ENCODE measurements around the gene PDZD2.

Gene PDZD2

DNA sequence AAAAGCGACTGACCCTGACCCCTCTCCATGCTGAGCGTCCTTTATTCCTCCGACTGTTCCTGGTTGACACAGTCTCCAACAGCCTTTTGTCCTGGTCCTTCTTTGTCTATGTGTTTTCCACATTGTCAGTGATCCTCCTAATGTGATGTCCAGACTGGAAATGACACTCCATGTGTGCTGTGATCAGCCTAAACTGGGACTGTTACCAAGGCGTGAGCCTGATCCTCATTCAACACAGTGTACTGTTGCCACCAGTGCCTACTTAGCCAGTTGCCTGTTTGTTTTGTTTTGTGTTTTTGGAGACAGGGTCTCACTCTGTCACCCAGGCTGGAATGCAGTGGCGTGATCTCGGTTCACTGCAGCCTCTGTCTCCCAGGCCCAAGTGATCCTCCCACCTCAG is 343.1 kb downstream of the PDZD2 start:
- no peaks in the 10 kb centered on the region for H3F3A ChIP-seq (ENCODE audit: insufficient read depth, low read length)
- no peak overlapping the region for H3K4me2 ChIP-seq (ENCODE audit: low read depth, low read length)
- H3K9ac ChIP-seq (ENCODE audit: low read length), result no peak overlapping the region
- no peak overlapping the region for H3K27ac ChIP-seq (ENCODE audit: low read length)
- no peaks in the 10 kb centered on the region for H3K36me3 ChIP-seq (replicated peaks; ENCODE audit: insufficient read depth, low read length)
- no peaks in the 10 kb centered on the region for H3K9me2 ChIP-seq (replicated peaks; ENCODE audit: insufficient read depth, low read length)
- no peaks in the 10 kb centered on the region for H3K79me2 ChIP-seq (ENCODE audit: low read length)
- H4K20me1 ChIP-seq (ENCODE audit: insufficient read depth, low read length), result no peaks in the 10 kb centered on the region
- no peaks in the 10 kb centered on the region for H3K27me3 ChIP-seq (replicated peaks; ENCODE audit: insufficient read depth, low read length)
- no peaks in the 10 kb centered on the region for H3K4me1 ChIP-seq (ENCODE audit: low read length)
- TF ChIP-seq EZH2phosphoT487 (IDR thresholded peaks at IDR 0.05; ENCODE audit: low read length) (no peak), EZH2 (optimal IDR thresholded peaks at IDR 0.05; ENCODE audit: low read depth, low read length) (no peak)
- TF ChIP-seq, protein P1, sequence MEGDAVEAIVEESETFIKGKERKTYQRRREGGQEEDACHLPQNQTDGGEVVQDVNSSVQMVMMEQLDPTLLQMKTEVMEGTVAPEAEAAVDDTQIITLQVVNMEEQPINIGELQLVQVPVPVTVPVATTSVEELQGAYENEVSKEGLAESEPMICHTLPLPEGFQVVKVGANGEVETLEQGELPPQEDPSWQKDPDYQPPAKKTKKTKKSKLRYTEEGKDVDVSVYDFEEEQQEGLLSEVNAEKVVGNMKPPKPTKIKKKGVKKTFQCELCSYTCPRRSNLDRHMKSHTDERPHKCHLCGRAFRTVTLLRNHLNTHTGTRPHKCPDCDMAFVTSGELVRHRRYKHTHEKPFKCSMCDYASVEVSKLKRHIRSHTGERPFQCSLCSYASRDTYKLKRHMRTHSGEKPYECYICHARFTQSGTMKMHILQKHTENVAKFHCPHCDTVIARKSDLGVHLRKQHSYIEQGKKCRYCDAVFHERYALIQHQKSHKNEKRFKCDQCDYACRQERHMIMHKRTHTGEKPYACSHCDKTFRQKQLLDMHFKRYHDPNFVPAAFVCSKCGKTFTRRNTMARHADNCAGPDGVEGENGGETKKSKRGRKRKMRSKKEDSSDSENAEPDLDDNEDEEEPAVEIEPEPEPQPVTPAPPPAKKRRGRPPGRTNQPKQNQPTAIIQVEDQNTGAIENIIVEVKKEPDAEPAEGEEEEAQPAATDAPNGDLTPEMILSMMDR (IDR thresholded peaks at IDR 0.05; ENCODE audit: low read length), result no peak
- DNase-seq, result no peak
- H3K9me3 ChIP-seq (replicated peaks; ENCODE audit: insufficient read depth, low read length), result no peaks in the 10 kb centered on the region
- no peak overlapping the region for H2AFZ ChIP-seq (ENCODE audit: low read length)
- H3K4me3 ChIP-seq (ENCODE audit: low read length), result no peak overlapping the region

DNA sequence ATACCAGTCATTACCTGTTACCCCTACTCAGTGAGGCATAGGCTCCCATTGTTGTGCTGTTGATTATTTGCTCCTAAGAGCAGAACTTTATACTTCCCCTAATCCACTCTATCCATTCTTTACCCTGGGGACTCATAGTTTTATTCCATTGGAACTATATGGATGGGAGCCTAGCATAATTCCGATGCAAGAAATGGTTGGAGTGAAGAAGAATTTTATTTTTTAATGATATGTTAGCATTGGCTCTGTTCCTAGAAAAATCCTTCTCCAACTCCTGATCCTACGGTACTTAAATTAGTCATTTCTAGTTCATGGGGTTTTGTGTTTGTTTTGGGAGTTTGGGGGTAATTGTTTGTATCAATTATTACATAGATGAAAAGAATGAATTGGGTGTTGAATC is 343.7 kb downstream of the PDZD2 start:
- Histone ChIP-seq H2AFZ (ENCODE audit: low read length) (no peak overlapping the region), H3K36me3 (replicated peaks; ENCODE audit: insufficient read depth, low read length) (no peaks in the 10 kb centered on the region), H3K4me3 (ENCODE audit: low read length) (no peak overlapping the region), H3K79me2 (ENCODE audit: low read length) (no peaks in the 10 kb centered on the region), H3K4me1 (ENCODE audit: low read length) (no peaks in the 10 kb centered on the region), H4K20me1 (ENCODE audit: insufficient read depth, low read length) (no peaks in the 10 kb centered on the region), H3K27ac (ENCODE audit: low read length) (no peak overlapping the region), H3K9ac (ENCODE audit: low read length) (no peak overlapping the region), H3K9me2 (replicated peaks; ENCODE audit: insufficient read depth, low read length) (no peaks in the 10 kb centered on the region), H3K27me3 (replicated peaks; ENCODE audit: insufficient read depth, low read length) (no peaks in the 10 kb centered on the region), H3K4me2 (ENCODE audit: low read depth, low read length) (no peak overlapping the region), H3K9me3 (replicated peaks; ENCODE audit: insufficient read depth, low read length) (no peaks in the 10 kb centered on the region), H3F3A (ENCODE audit: insufficient read depth, low read length) (no peaks in the 10 kb centered on the region)
- no peak for DNase-seq
- TF ChIP-seq, protein P1 (IDR thresholded peaks at IDR 0.05; ENCODE audit: low read length), result no peak
- TF ChIP-seq EZH2 (optimal IDR thresholded peaks at IDR 0.05; ENCODE audit: low read depth, low read length), result no peak
- TF ChIP-seq EZH2phosphoT487 (IDR thresholded peaks at IDR 0.05; ENCODE audit: low read length), result no peak

DNA sequence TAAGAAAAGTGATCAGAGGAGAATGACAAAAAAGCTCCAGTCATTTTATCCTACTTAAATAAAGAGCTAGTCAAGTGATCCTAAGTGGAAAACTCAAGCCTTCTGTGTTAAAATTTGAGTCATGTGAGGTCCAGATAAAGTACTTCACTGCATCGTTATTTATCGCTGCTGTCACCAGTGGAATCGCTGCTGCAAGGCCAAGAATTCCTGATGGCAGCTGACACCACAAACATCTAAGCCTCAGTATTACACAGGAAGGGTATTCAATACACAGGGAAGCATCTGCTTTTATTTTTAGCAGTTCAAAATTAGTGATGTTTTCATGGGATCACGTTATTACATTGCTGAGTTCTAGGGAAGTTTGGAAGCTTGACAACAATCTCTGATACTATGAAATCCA is 344.9 kb downstream of the PDZD2 start:
- Histone ChIP-seq H3K79me2 (ENCODE audit: low read length) (no peaks in the 10 kb centered on the region), H3K4me1 (ENCODE audit: low read length) (no peaks in the 10 kb centered on the region), H3F3A (ENCODE audit: insufficient read depth, low read length) (no peaks in the 10 kb centered on the region), H2AFZ (ENCODE audit: low read length) (no peak overlapping the region), H3K27ac (ENCODE audit: low read length) (no peak overlapping the region), H4K20me1 (ENCODE audit: insufficient read depth, low read length) (no peaks in the 10 kb centered on the region), H3K27me3 (replicated peaks; ENCODE audit: insufficient read depth, low read length) (no peaks in the 10 kb centered on the region), H3K9me3 (replicated peaks; ENCODE audit: insufficient read depth, low read length) (no peaks in the 10 kb centered on the region), H3K4me3 (ENCODE audit: low read length) (no peak overlapping the region), H3K9me2 (replicated peaks; ENCODE audit: insufficient read depth, low read length) (no peaks in the 10 kb centered on the region), H3K4me2 (ENCODE audit: low read depth, low read length) (no peak overlapping the region), H3K9ac (ENCODE audit: low read length) (no peak overlapping the region), H3K36me3 (replicated peaks; ENCODE audit: insufficient read depth, low read length) (no peaks in the 10 kb centered on the region)
- TF ChIP-seq EZH2phosphoT487 (IDR thresholded peaks at IDR 0.05; ENCODE audit: low read length) (no peak), EZH2 (optimal IDR thresholded peaks at IDR 0.05; ENCODE audit: low read depth, low read length) (no peak)
- TF ChIP-seq, protein P1 (IDR thresholded peaks at IDR 0.05; ENCODE audit: low read length), result no peak
- DNase-seq, result no peak

All from MM.1S (cell line).